HepG2 (cell line): Measurements from ENCODE around the gene CERS1. TPM values are rescaled to one million over a fixed set of nuclear protein-coding genes. Genes with fewer than 3 reads are reported as not detected.

Experiments
- ATAC-seq: fragments of 200-7000 bp; cut with Tn5 transposase; 3 replicates; pipeline ENCODE4 v1.9.1; 2020; ENCODE audit warnings: mild to moderate bottlenecking, moderate library complexity
- BruUV-seq: library from RNA; stranded (reverse); fragments of 400-500 nt; replicated peaks from 2 replicates; lab custom pipeline; 2021; lab: Mats Ljungman, UMichigan
- CTCF ChIA-PET: fragments of 300-600 bp; formaldehyde crosslinking; extraction: SDS; loops from one replicate; lab custom pipeline; 2021; ENCODE audit warnings: low total read pairs, inconsistent platforms, low intra/inter-chr PET ratio; lab: Yijun Ruan, JAX
- POLR2A ChIA-PET: fragments of 350-600 bp; sonication (Branson Sonifier 250); formaldehyde crosslinking; loops from one replicate; lab custom pipeline; 2020; ENCODE audit warnings: antibody characterized with exemption, inconsistent platforms; lab: Yijun Ruan, JAX
- DNase-seq: peaks from one replicate; pipeline ENCODE4 v3.0.0-alpha.2; 2015; ENCODE audit warnings: low spot score
- FAIRE-seq: peaks from 3 replicates; lab custom pipeline; 2011; peaks lifted over from hg19 to GRCh38; lab: Jason Lieb, UNC
- H2AFZ ChIP-seq: one replicate; pipeline ENCODE4 v1.6.1; 2011; ENCODE audit warnings: low read length, inconsistent platforms
- H3K27ac ChIP-seq: fragments of 300-600 bp; 3 replicates; pipeline ENCODE4 v1.8.0; 2011; ENCODE audit warnings: mixed run types, mild to moderate bottlenecking, mixed read lengths, low read length, inconsistent platforms; ENCODE audit not compliant: insufficient read depth; ENCODE audit errors: extremely low read length
- H3K27me3 ChIP-seq, 2 experiments: fragments of 200-600 bp in 1 of 2; 2 replicates in 1 of 2; 3 replicates in 1 of 2; pipeline versions ENCODE4 v1.6.0 to v1.8.0; 2011; ENCODE audit warnings: low read length in 2 of 2, mild to moderate bottlenecking in 2 of 2, moderate library complexity in 2 of 2, inconsistent platforms in 1 of 2; ENCODE audit not compliant: insufficient read depth in 2 of 2, control insufficient read depth in 1 of 2
- H3K36me3 ChIP-seq, 2 experiments: fragments of 200-600 bp in 1 of 2; replicated peaks in 1 of 2; 2 replicates in 1 of 2; 3 replicates in 1 of 2; pipeline versions ENCODE4 v1.5.1 to v1.8.0; 2011; ENCODE audit warnings: low read length in 2 of 2, inconsistent platforms in 1 of 2; ENCODE audit not compliant: insufficient read depth in 2 of 2, control insufficient read depth in 1 of 2
- H3K4me1 ChIP-seq: 2 replicates; pipeline ENCODE4 v1.5.1; 2012; ENCODE audit warnings: low read length, inconsistent platforms; ENCODE audit not compliant: insufficient read depth
- H3K4me2 ChIP-seq: 2 replicates; pipeline ENCODE4 v1.6.0; 2011; ENCODE audit warnings: low read depth, low read length, inconsistent platforms
- H3K4me3 ChIP-seq, 3 experiments: fragments of 200-600 bp in 1 of 3; sonication (generic), shearing (Covaris generic) in 1 of 3; replicated peaks in 1 of 3; 2 replicates each; pipeline ENCODE4 v1.5.1; 2011 to 2016; ENCODE audit warnings: low read length in 3 of 3, inconsistent platforms in 2 of 3, low read depth in 2 of 3, mild to moderate bottlenecking in 2 of 3, control low read depth in 1 of 3, mixed read lengths in 1 of 3; ENCODE audit not compliant: insufficient read depth in 1 of 3
- H3K79me2 ChIP-seq: one replicate; pipeline ENCODE4 v1.6.1; 2011; ENCODE audit warnings: low read length, inconsistent platforms; ENCODE audit not compliant: insufficient read depth
- H3K9ac ChIP-seq: 2 replicates; pipeline ENCODE4 v1.6.0; 2011; ENCODE audit warnings: mild to moderate bottlenecking, low read depth, low read length, inconsistent platforms; ENCODE audit not compliant: insufficient read depth
- H3K9me3 ChIP-seq: 2 replicates; pipeline ENCODE4 v1.5.1; 2012; ENCODE audit warnings: mild to moderate bottlenecking, low read length
- H4K20me1 ChIP-seq: 2 replicates; pipeline ENCODE4 v1.6.0; 2011; ENCODE audit warnings: inconsistent platforms, mild to moderate bottlenecking, low read length, moderate library complexity; ENCODE audit not compliant: insufficient read depth
- AGO2 ChIP-seq: fragments of 200-400 bp; formaldehyde crosslinking; optimal IDR thresholded peaks from 2 replicates; pipeline ENCODE3; 2017; ENCODE audit warnings: mild to moderate bottlenecking, low read depth, low read length, moderate library complexity
- AKAP8 ChIP-seq: sonication (generic); formaldehyde crosslinking; IDR thresholded peaks from 2 replicates; pipeline ENCODE4 v1.5.1; 2020; ENCODE audit warnings: mild to moderate bottlenecking, missing genetic modification reagents
- CSRNP2 ChIP-seq: sonication (generic); formaldehyde crosslinking; conservative IDR thresholded peaks from 2 replicates; pipeline ENCODE4 v1.8.0; 2022; ENCODE audit warnings: low read depth, missing genetic modification reagents
- DBP ChIP-seq: sonication (generic); formaldehyde crosslinking; IDR thresholded peaks from 2 replicates; pipeline ENCODE4 v1.4.0; 2020; ENCODE audit warnings: missing genetic modification reagents; ENCODE audit errors: not compliant biosample characterization
- FOXP1 ChIP-seq, 2 experiments: fragments of 450-650 bp in 1 of 2; IDR thresholded peaks; 2 replicates each; pipeline ENCODE4 v1.6.1; 2017 to 2018; ENCODE audit warnings: antibody characterized with exemption in 1 of 2
- MAX ChIP-seq: IDR thresholded peaks from 2 replicates; pipeline ENCODE4 v1.6.1; 2012; ENCODE audit warnings: inconsistent platforms
- ONECUT2 ChIP-seq: sonication (generic); formaldehyde crosslinking; IDR thresholded peaks from 2 replicates; pipeline ENCODE4 v1.4.0; 2020; ENCODE audit warnings: missing genetic modification reagents
- RFXAP ChIP-seq: sonication (generic); formaldehyde crosslinking; IDR thresholded peaks from 2 replicates; pipeline ENCODE4 v1.4.0; 2020; ENCODE audit warnings: missing genetic modification reagents, borderline replicate concordance
- SMYD3 ChIP-seq: sonication (generic); formaldehyde crosslinking; IDR thresholded peaks from 2 replicates; pipeline ENCODE4 v1.8.1; 2023; ENCODE audit warnings: mild to moderate bottlenecking, missing genetic modification reagents
- TFDP1 ChIP-seq: IDR thresholded peaks from 2 replicates; pipeline ENCODE4 v1.6.1; 2016; ENCODE audit warnings: missing compliant biosample characterization, missing genetic modification reagents, borderline replicate concordance
- ZC3H13 ChIP-seq: sonication (generic); formaldehyde crosslinking; IDR thresholded peaks from 2 replicates; pipeline ENCODE4 v1.8.1; 2023; ENCODE audit warnings: mild to moderate bottlenecking, missing genetic modification reagents, moderate library complexity
- ZNF335 ChIP-seq: sonication (generic); formaldehyde crosslinking; IDR thresholded peaks from 2 replicates; pipeline ENCODE4 v1.4.0; 2020; ENCODE audit warnings: missing genetic modification reagents
- ZNF670 ChIP-seq: sonication (generic); formaldehyde crosslinking; IDR thresholded peaks from 2 replicates; pipeline ENCODE4 v1.8.0; 2022; ENCODE audit warnings: mild to moderate bottlenecking, missing genetic modification reagents, borderline replicate concordance
- WGBS: methylation state at CpG from one replicate; pipeline ENCODE4 v1.1.6; 2017; ENCODE audit warnings: low lambda C conversion rate; 5-methylcytosine and 5-hydroxymethylcytosine counted together
- in situ Hi-C: cut with HindIII; loops from 2 replicates; pipeline ENCODE4 v1.10.0; 2017; ENCODE audit warnings: low pct_unique_long_range_greater_than_20kb; ENCODE audit not compliant: extremely low pct_ligation_motif_present
- intact Hi-C: fragments of 100-400 bp; cut with micrococcal nuclease; formaldehyde crosslinking; loops from one replicate; pipeline ENCODE4 v1.10.0; 2022; ENCODE audit not compliant: unreplicated experiment
- polyA plus RNA-seq, 8 experiments: library from polyadenylated mRNA; depleted of rRNA in 3 of 8; stranded (reverse) in 7 of 8; unstranded in 1 of 8; fragments of >200 nt; fragmentation: Illumina TruSeq in 4 of 8; extraction: Trizol in 4 of 8; gene quantifications; 2 replicates each; pipeline versions ENCODE4 v1.2.1 to v1.2.3, GENCODE V29; 2011 to 2016; ENCODE audit warnings: low read depth in 4 of 8, missing spikeins in 1 of 8, mixed read lengths in 1 of 8; ENCODE audit not compliant: insufficient read depth in 1 of 8
- total RNA-seq, 5 experiments: library from RNA; depleted of rRNA; stranded (reverse); fragments of >200 nt; fragmentation: Illumina TruSeq; extraction: Trizol; gene quantifications; 2 replicates each; pipeline ENCODE4 v1.2.3, GENCODE V29; 2016; ENCODE audit warnings: low read depth in 1 of 5
- TF ChIP-seq, protein P1 (sequence below): sonication (generic); formaldehyde crosslinking; IDR thresholded peaks from 2 replicates; pipeline ENCODE4 v1.5.0; 2020; ENCODE audit warnings: mild to moderate bottlenecking, missing genetic modification reagents, moderate library complexity
- TF ChIP-seq, protein P2 (sequence below): IDR thresholded peaks from 2 replicates; pipeline ENCODE4 v1.6.1; 2016; ENCODE audit warnings: control low read depth
- TF ChIP-seq, protein P3 (sequence below): sonication (generic); formaldehyde crosslinking; IDR thresholded peaks from 2 replicates; pipeline ENCODE4 v1.5.0; 2020; ENCODE audit warnings: missing genetic modification reagents

CERS1 gene
- total and polyA plus RNA-seq, 2 of the 13 experiments (the other 11 are each of a cell fraction or from before 2014, with no cell fraction given) = 4.6 to 9.8 TPM

DNA sequence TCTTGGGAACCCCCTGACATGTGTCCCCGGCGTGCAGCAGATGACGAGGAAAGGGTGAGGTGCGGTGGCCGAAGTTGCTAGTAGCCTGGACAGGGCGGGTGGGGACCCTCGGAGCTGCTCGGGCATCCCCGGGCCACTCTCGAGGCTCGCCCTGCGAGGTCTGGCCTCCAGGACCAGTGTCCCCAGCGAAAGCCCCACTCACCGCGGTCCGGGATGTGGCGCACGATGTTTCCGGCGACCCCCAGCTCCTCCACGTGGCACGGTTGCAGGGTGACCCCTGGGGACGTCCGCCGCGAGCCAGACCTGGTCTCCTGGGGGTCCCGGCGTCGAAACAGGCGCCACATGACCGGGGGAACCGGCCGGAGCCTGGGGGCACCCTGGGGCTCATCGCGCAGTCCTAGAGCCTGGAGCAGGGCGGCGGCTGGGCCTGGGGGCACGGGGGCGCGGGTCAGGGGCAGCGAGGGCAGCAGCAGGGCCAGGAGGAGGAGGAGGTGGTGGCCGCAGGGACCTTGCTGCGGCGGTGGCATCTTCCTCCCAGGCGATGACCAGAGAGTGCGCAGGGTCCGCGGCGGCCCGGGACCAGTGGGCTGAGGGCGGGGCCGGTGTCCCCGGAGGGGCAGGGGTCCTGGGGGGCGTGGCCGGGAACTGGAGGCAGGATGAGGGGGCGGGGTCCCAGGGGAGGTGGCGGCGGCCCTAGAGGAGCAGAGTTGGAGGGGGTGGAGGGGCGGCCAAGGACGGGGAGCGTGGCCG lies 26.0 kb downstream of the CERS1 start:
- Histone ChIP-seq H2AFZ (no peak overlapping the region), H4K20me1 (no peaks in the 10 kb centered on the region), H3K36me3 (peaks cover 14 to 31% of the 10 kb centered on the region in 2 experiments; a peak in 4 of 5 replicates), H3K4me2 (no peak overlapping the region), H3K27me3 (no peaks in the 10 kb centered on the region), H3K27ac (no peak overlapping the region), H3K9ac (no peak overlapping the region), H3K4me1 (peaks cover 30% of the 10 kb centered on the region), H3K9me3 (no peaks in the 10 kb centered on the region), H3K79me2 (no peaks in the 10 kb centered on the region), H3K4me3 (no peak overlapping the region)
- intact Hi-C loops (no loop called here), in situ Hi-C loops (no loop called here)
- no TSS peak for BruUV-seq
- FAIRE-seq = no peak
- ChIA-PET POLR2A (no interaction called here), CTCF (no interaction called here)
- DNase-seq = no peak
- ATAC-seq = no peak
- 94% methylated on average over 43 of the region's 62 CpGs for whole genome bisulfite sequencing
- TF ChIP-seq, protein P1, sequence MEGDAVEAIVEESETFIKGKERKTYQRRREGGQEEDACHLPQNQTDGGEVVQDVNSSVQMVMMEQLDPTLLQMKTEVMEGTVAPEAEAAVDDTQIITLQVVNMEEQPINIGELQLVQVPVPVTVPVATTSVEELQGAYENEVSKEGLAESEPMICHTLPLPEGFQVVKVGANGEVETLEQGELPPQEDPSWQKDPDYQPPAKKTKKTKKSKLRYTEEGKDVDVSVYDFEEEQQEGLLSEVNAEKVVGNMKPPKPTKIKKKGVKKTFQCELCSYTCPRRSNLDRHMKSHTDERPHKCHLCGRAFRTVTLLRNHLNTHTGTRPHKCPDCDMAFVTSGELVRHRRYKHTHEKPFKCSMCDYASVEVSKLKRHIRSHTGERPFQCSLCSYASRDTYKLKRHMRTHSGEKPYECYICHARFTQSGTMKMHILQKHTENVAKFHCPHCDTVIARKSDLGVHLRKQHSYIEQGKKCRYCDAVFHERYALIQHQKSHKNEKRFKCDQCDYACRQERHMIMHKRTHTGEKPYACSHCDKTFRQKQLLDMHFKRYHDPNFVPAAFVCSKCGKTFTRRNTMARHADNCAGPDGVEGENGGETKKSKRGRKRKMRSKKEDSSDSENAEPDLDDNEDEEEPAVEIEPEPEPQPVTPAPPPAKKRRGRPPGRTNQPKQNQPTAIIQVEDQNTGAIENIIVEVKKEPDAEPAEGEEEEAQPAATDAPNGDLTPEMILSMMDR (CRISPR knock-in tag) = no peak
- TF ChIP-seq ZNF670 (no peak), ZC3H13 (peak; percentile 22; the same call in 1 of the 2 replicates), AKAP8 (CRISPR knock-in tag) (peak; percentile 50; the same call in 1 of the 2 replicates), CSRNP2 (CRISPR knock-in tag) (no peak), MAX (no peak), DBP (no peak), RFXAP (CRISPR knock-in tag) (no peak), AGO2 (peak; percentile 72), TFDP1 (CRISPR knock-in tag) (no peak), ONECUT2 (CRISPR knock-in tag) (no peak), ZNF335 (CRISPR knock-in tag) (no peak), SMYD3 (CRISPR knock-in tag) (no peak), FOXP1 (IDR thresholded peaks at IDR 0.05) (no peak), FOXP1 (CRISPR knock-in tag; IDR thresholded peaks at IDR 0.05) (no peak)
- TF ChIP-seq, protein P2, sequence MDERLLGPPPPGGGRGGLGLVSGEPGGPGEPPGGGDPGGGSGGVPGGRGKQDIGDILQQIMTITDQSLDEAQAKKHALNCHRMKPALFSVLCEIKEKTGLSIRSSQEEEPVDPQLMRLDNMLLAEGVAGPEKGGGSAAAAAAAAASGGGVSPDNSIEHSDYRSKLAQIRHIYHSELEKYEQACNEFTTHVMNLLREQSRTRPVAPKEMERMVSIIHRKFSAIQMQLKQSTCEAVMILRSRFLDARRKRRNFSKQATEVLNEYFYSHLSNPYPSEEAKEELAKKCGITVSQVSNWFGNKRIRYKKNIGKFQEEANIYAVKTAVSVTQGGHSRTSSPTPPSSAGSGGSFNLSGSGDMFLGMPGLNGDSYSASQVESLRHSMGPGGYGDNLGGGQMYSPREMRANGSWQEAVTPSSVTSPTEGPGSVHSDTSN (CRISPR knock-in tag) = no peak
- TF ChIP-seq, protein P3, sequence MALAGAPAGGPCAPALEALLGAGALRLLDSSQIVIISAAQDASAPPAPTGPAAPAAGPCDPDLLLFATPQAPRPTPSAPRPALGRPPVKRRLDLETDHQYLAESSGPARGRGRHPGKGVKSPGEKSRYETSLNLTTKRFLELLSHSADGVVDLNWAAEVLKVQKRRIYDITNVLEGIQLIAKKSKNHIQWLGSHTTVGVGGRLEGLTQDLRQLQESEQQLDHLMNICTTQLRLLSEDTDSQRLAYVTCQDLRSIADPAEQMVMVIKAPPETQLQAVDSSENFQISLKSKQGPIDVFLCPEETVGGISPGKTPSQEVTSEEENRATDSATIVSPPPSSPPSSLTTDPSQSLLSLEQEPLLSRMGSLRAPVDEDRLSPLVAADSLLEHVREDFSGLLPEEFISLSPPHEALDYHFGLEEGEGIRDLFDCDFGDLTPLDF (CRISPR knock-in tag) = no peak
